Tibial nerve (tissue), 4 donors: ENCODE measurements around the gene PIEZO2. TPM values are rescaled to one million over a fixed set of nuclear protein-coding genes. Genes with fewer than 3 reads are reported as not detected.

ENCODE experiments used
- DNase-seq, 2 donors: peaks; one replicate each; pipeline ENCODE4 v3.0.0-alpha.2; 2019; ENCODE audit warnings: low spot score in 2 of 2
- H3K27ac ChIP-seq, 4 donors: fragments of 200-600 bp; sonication (generic) in 3 of 4; one replicate each; pipeline ENCODE4 v1.5.1; 2017 to 2019; ENCODE audit warnings: mild to moderate bottlenecking in 1 of 4
- H3K27me3 ChIP-seq, 2 donors: fragments of 200-600 bp; sonication (generic) in 1 of 2; one replicate each; pipeline versions ENCODE4 v1.5.1 to v1.6.0; 2017 to 2019
- H3K36me3 ChIP-seq, 3 donors: fragments of 200-600 bp; sonication (generic); one replicate each; pipeline ENCODE4 v1.5.1; 2018 to 2019
- H3K4me1 ChIP-seq, 4 donors: fragments of 200-600 bp; sonication (generic) in 3 of 4; one replicate each; pipeline ENCODE4 v1.5.1; 2017 to 2019
- H3K4me3 ChIP-seq, 4 donors: fragments of 200-600 bp; sonication (generic) in 3 of 4; one replicate each; pipeline ENCODE4 v1.5.1; 2017 to 2019; ENCODE audit warnings: mild to moderate bottlenecking in 1 of 4, moderate library complexity in 1 of 4
- H3K9me3 ChIP-seq, 4 donors: fragments of 200-600 bp; sonication (generic) in 3 of 4; one replicate each; pipeline ENCODE4 v1.5.1; 2017 to 2019
- CTCF ChIP-seq, 5 experiments: fragments of 200-600 bp in 3 of 5; fragments of 450-650 bp in 2 of 5; sonication (generic) in 3 of 5; IDR thresholded peaks; one replicate each; pipeline ENCODE4 v1.5.1; 2016 to 2019; ENCODE audit warnings: antibody characterized with exemption in 5 of 5, mild to moderate bottlenecking in 3 of 5, moderate library complexity in 2 of 5
- EP300 ChIP-seq, 2 donors: sonication (generic); formaldehyde crosslinking; IDR thresholded peaks; one replicate each; pipeline ENCODE4 v1.6.1; 2017; ENCODE audit warnings: antibody characterized with exemption in 2 of 2, mild to moderate bottlenecking in 1 of 2
- POLR2A ChIP-seq, 2 donors: fragments of 450-650 bp; IDR thresholded peaks; one replicate each; pipeline ENCODE4 v1.6.1; 2017; ENCODE audit warnings: antibody characterized with exemption in 2 of 2, mild to moderate bottlenecking in 2 of 2, moderate library complexity in 2 of 2
- WGBS, 2 donors: methylation state at CpG; one replicate each; pipeline ENCODE4 v1.1.5; 2018; 5-methylcytosine and 5-hydroxymethylcytosine counted together
- total RNA-seq, 4 donors: library from RNA; depleted of rRNA; stranded (reverse); fragments of >200 nt; gene quantifications; one replicate each; pipeline ENCODE4 v1.1.0, GENCODE V29; 2016

Gene PIEZO2
- total RNA-seq, 4 donors from 2014 or later = 17.0 to 27.7 (median 22.3) TPM

DNA sequence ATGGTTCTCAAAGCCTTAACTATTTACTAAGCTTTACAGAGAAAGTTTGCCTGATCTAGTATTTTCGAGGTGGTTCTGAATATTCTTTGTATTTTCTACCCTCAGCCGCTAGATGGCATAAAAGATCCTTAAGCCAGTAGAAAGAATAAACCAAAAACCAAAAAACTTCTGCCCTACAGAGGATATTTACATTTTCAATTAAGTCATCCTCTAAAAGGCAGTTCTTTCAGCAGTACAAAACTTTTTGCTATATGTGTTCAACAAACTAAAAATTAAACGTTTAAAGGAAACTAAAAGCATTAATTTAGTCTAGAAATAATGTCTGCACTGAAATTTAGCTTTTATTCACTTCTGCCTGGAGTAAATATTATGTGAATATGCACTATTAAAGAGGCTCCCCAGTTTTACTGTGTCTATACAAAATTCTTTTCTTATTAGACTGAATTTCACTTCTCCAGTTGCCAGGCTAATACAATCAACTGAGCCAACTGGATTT is 297.5 kb downstream of the PIEZO2 start:
- Histone ChIP-seq H3K27ac (no peak overlapping the region), H3K4me3 (no peak overlapping the region), H3K9me3 (no peaks in the 10 kb centered on the region), H3K4me1 (peaks cover 0 to 17% (median 0%) of the 10 kb centered on the region in 4 donors), H3K27me3 (no peaks in the 10 kb centered on the region), H3K36me3 (no peaks in the 10 kb centered on the region)
- DNase-seq = no peak
- 0 to 2% methylated on average over 3 of the region's 3 CpGs for WGBS, 2 donors
- peak; percentile 63 to 80 (median 66) for TF ChIP-seq CTCF (IDR thresholded peaks at IDR 0.05)
- TF ChIP-seq POLR2A (IDR thresholded peaks at IDR 0.05) = no peak
- peak in 1 of 2 donors; percentile 28 for TF ChIP-seq EP300 (IDR thresholded peaks at IDR 0.05)

- Histone ChIP-seq H3K9me3 (no peaks in the 10 kb centered on the region), H3K4me3 (no peak overlapping the region), H3K27ac (no peak overlapping the region), H3K4me1 (peaks cover 0 to 17% (median 0%) of the 10 kb centered on the region in 4 donors), H3K36me3 (no peaks in the 10 kb centered on the region), H3K27me3 (no peaks in the 10 kb centered on the region)
- 53 to 67% methylated on average over 1 of the region's 1 CpG for WGBS, 2 donors
- TF ChIP-seq CTCF (IDR thresholded peaks at IDR 0.05) (no peak), EP300 (IDR thresholded peaks at IDR 0.05) (no peak), POLR2A (IDR thresholded peaks at IDR 0.05) (no peak)
- DNase-seq = no peak
Measured at GRCh38 chr18:10850840-10851239, 298.5 kb downstream of the PIEZO2 start.

DNA sequence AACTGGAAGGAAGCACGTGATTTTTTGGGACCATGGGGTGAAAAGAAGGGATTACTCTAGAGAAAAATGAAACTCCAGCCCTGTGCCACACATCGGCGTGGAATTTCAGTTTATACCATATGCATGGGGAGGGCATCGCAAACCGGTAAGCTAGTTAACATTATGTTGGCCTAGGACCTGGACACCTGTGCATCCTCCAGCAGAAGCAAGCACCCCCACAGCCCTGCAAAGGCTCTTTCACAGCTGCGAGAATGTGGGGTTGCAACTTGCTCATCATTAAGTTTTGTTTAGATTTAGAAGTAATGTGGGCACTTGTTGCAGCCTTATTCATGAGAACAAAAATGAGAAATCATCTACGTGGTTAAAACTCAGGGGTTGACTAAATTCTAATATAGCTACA is 299.2 kb downstream of the PIEZO2 start:
- Histone ChIP-seq H3K9me3 (no peaks in the 10 kb centered on the region), H3K4me3 (no peak overlapping the region), H3K4me1 (peaks cover 0 to 17% (median 0%) of the 10 kb centered on the region in 4 donors), H3K27ac (no peak overlapping the region), H3K27me3 (no peaks in the 10 kb centered on the region), H3K36me3 (no peaks in the 10 kb centered on the region)
- TF ChIP-seq CTCF (IDR thresholded peaks at IDR 0.05) = no peak
- no peak for TF ChIP-seq POLR2A (IDR thresholded peaks at IDR 0.05)
- no peak for TF ChIP-seq EP300 (IDR thresholded peaks at IDR 0.05)
- WGBS, 2 donors = 87 to 89% methylated on average over 7 of the region's 7 CpGs
- DNase-seq = no peak

GRCh38 chr18:10847907-10848306 is 301.5 kb downstream of the PIEZO2 start:
- no peak for DNase-seq
- 47 to 60% methylated on average over 6 of the region's 6 CpGs for WGBS, 2 donors
- Histone ChIP-seq H3K27me3 (no peaks in the 10 kb centered on the region), H3K9me3 (no peaks in the 10 kb centered on the region), H3K4me3 (no peak overlapping the region), H3K27ac (no peak overlapping the region), H3K36me3 (no peaks in the 10 kb centered on the region), H3K4me1 (peaks cover 0 to 17% (median 0%) of the 10 kb centered on the region in 4 donors)
- TF ChIP-seq CTCF (IDR thresholded peaks at IDR 0.05) = no peak
- TF ChIP-seq EP300 (IDR thresholded peaks at IDR 0.05) = no peak
- no peak for TF ChIP-seq POLR2A (IDR thresholded peaks at IDR 0.05)

- H3K4me3 ChIP-seq = no peak overlapping the region
- H3K27me3 ChIP-seq = no peaks in the 10 kb centered on the region
- H3K36me3 ChIP-seq = no peaks in the 10 kb centered on the region
- no peak overlapping the region for H3K27ac ChIP-seq
- no peak for TF ChIP-seq POLR2A (IDR thresholded peaks at IDR 0.05)
- no peak for TF ChIP-seq EP300 (IDR thresholded peaks at IDR 0.05)
- TF ChIP-seq CTCF (IDR thresholded peaks at IDR 0.05) = no peak
- no peak for DNase-seq
- WGBS, 2 donors = 91 to 97% methylated on average over 8 of the region's 8 CpGs
- H3K4me1 ChIP-seq = peaks cover 0 to 17% (median 0%) of the 10 kb centered on the region in 4 donors
- H3K9me3 ChIP-seq = no peaks in the 10 kb centered on the region
Measured at GRCh38 chr18:10847408-10847790, 302.0 kb downstream of the PIEZO2 start.
